ENCODE results near the gene TWF2. TPM values are rescaled to one million over a fixed set of nuclear protein-coding genes. Genes with fewer than 3 reads are reported as not detected.
A peak's percentile ranks its signal among the peaks of the same experiment; 100 is the strongest.

Gene TWF2
- polyA plus RNA-seq, 3 donors: 141 to 199 (median 176) TPM

- H3K4me1 ChIP-seq (ENCODE audit: control insufficient read depth in 1 of 2, insufficient read depth in 2 of 2, low read length in 2 of 2): peaks cover 22 to 41% of the 10 kb centered on the region in 2 donors
- H3K4me1 Mint-ChIP-seq: peaks cover 37% of the 10 kb centered on the region
Measured at GRCh38 chr3:52228751-52229291, 10.1 kb downstream of the TWF2 start.

GRCh38 chr3:52228266-52228665 lies 10.7 kb downstream of the TWF2 start:
- H3K27me3 Mint-ChIP-seq (ENCODE audit: low read depth in 3 of 3): peaks cover 0 to 2% (median 1%) of the 10 kb centered on the region in 3 donors
- Histone ChIP-seq H3K4me3 (replicated peaks in 1 of 3; ENCODE audit: low read depth in 2 of 3, low read length in 3 of 3) (no peak overlapping the region), H3K4me1 (ENCODE audit: control insufficient read depth in 1 of 2, insufficient read depth in 2 of 2, low read length in 2 of 2) (peaks cover 22 to 38% of the 10 kb centered on the region in 2 donors), H4K20me1 (ENCODE audit: insufficient read depth, low read length) (peaks cover 75% of the 10 kb centered on the region), H3K9ac (ENCODE audit: insufficient read depth, low read length, poor library complexity, severe bottlenecking) (no peak overlapping the region), H3K4me2 (replicated peaks; ENCODE audit: extremely low read depth, low read length, poor library complexity, severe bottlenecking) (no peak overlapping the region), H3K9me3 (replicated peaks in 1 of 2; ENCODE audit: control insufficient read depth in 1 of 2, insufficient read depth in 1 of 2, low read length in 2 of 2) (no peaks in the 10 kb centered on the region), H3K27me3 (ENCODE audit: control insufficient read depth in 2 of 2, insufficient read depth in 2 of 2, low read length in 2 of 2) (no peaks in the 10 kb centered on the region), H2AFZ (ENCODE audit: insufficient read depth, low read depth, low read length, poor library complexity, severe bottlenecking) (no peak overlapping the region), H3K36me3 (replicated peaks in 1 of 2; ENCODE audit: control insufficient read depth in 1 of 2, insufficient read depth in 2 of 2, low read length in 2 of 2) (peaks cover 55 to 66% of the 10 kb centered on the region in 2 donors), H3K27ac (ENCODE audit: low read depth in 1 of 2, low read length in 2 of 2) (no peak overlapping the region), H3K79me2 (ENCODE audit: insufficient read depth, low read length) (peaks cover 22% of the 10 kb centered on the region)
- H3K4me1 Mint-ChIP-seq: peaks cover 37% of the 10 kb centered on the region
- H3K27ac Mint-ChIP-seq: peak overlapping the region in 2 of 7 donors; percentile 55 to 69
- WGBS (ENCODE audit: insufficient coverage): 100% methylated on average over 1 of the region's 10 CpGs
- no peak overlapping the region for H3K4me3 Mint-ChIP-seq
- no peaks in the 10 kb centered on the region for H3K9me3 Mint-ChIP-seq
- intact Hi-C loops (cut with micrococcal nuclease): no loop called here
- no peak for DNase-seq
- H3K36me3 Mint-ChIP-seq: peaks cover 60 to 68% of the 10 kb centered on the region in 2 donors
- TF ChIP-seq, protein P1, sequence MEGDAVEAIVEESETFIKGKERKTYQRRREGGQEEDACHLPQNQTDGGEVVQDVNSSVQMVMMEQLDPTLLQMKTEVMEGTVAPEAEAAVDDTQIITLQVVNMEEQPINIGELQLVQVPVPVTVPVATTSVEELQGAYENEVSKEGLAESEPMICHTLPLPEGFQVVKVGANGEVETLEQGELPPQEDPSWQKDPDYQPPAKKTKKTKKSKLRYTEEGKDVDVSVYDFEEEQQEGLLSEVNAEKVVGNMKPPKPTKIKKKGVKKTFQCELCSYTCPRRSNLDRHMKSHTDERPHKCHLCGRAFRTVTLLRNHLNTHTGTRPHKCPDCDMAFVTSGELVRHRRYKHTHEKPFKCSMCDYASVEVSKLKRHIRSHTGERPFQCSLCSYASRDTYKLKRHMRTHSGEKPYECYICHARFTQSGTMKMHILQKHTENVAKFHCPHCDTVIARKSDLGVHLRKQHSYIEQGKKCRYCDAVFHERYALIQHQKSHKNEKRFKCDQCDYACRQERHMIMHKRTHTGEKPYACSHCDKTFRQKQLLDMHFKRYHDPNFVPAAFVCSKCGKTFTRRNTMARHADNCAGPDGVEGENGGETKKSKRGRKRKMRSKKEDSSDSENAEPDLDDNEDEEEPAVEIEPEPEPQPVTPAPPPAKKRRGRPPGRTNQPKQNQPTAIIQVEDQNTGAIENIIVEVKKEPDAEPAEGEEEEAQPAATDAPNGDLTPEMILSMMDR (IDR thresholded peaks at IDR 0.05): no peak

More at GRCh38 chr3:52228751-52229291, 10.1 kb downstream of the TWF2 start:
- Mint-ChIP-seq H3K9me3 (no peaks in the 10 kb centered on the region), H3K27me3 (ENCODE audit: low read depth in 3 of 3) (peaks cover 0 to 2% (median 1%) of the 10 kb centered on the region in 3 donors), H3K4me3 (no peak overlapping the region), H3K36me3 (peaks cover 59 to 68% of the 10 kb centered on the region in 2 donors), H3K27ac (no peak overlapping the region)
- no peak overlapping the region for H3K27ac ChIP-seq (ENCODE audit: low read depth in 1 of 2, low read length in 2 of 2)
- TF ChIP-seq, protein P1 (IDR thresholded peaks at IDR 0.05): no peak
- 93% methylated on average over 21 of the region's 21 CpGs for WGBS (ENCODE audit: insufficient coverage)
- peaks cover 80% of the 10 kb centered on the region for H4K20me1 ChIP-seq (ENCODE audit: insufficient read depth, low read length)
- H3K9me3 ChIP-seq (replicated peaks in 1 of 2; ENCODE audit: control insufficient read depth in 1 of 2, insufficient read depth in 1 of 2, low read length in 2 of 2): no peaks in the 10 kb centered on the region
- intact Hi-C loops (cut with micrococcal nuclease): no loop called here
- H3K4me3 ChIP-seq (replicated peaks in 1 of 3; ENCODE audit: low read depth in 2 of 3, low read length in 3 of 3): no peak overlapping the region
- no peaks in the 10 kb centered on the region for H3K27me3 ChIP-seq (ENCODE audit: control insufficient read depth in 2 of 2, insufficient read depth in 2 of 2, low read length in 2 of 2)
- H3K4me2 ChIP-seq (replicated peaks; ENCODE audit: extremely low read depth, low read length, poor library complexity, severe bottlenecking): no peak overlapping the region
- DNase-seq: no peak
- no peak overlapping the region for H2AFZ ChIP-seq (ENCODE audit: insufficient read depth, low read depth, low read length, poor library complexity, severe bottlenecking)
- peaks cover 57 to 69% of the 10 kb centered on the region in 2 donors for H3K36me3 ChIP-seq (replicated peaks in 1 of 2; ENCODE audit: control insufficient read depth in 1 of 2, insufficient read depth in 2 of 2, low read length in 2 of 2)
- peaks cover 28% of the 10 kb centered on the region for H3K79me2 ChIP-seq (ENCODE audit: insufficient read depth, low read length)
- no peak overlapping the region for H3K9ac ChIP-seq (ENCODE audit: insufficient read depth, low read length, poor library complexity, severe bottlenecking)

All from CD14-positive monocyte (primary cell).